Choroid plexus epithelial cell (primary cell): ENCODE data around the gene SEBOX.

Source experiments
- DNase-seq: peaks from one replicate; pipeline ENCODE4 v3.0.0-alpha.2; 2010; ENCODE audit warnings: low read depth
- H3K4me3 ChIP-seq: 2 replicates; pipeline ENCODE4 v1.5.1; 2011; ENCODE audit warnings: low read depth, mild to moderate bottlenecking, control low read depth, low read length, moderate library complexity
- CTCF ChIP-seq: conservative IDR thresholded peaks from 2 replicates; pipeline ENCODE4 v1.5.1; 2011; ENCODE audit warnings: low read depth, mild to moderate bottlenecking, control low read depth, inconsistent platforms, low read length, moderate library complexity

SEBOX gene

GRCh38 chr17:28368915-28369683 is 4.1 kb upstream of the SEBOX start:
- DNase-seq, result no peak
- H3K4me3 ChIP-seq, result no peak overlapping the region
- no peak for TF ChIP-seq CTCF

GRCh38 chr17:28368306-28368831 is 3.4 kb upstream of the SEBOX start:
- DNase-seq, result no peak
- TF ChIP-seq CTCF, result no peak
- H3K4me3 ChIP-seq, result no peak overlapping the region

GRCh38 chr17:28367641-28368305 is 2.8 kb upstream of the SEBOX start:
- no peak for TF ChIP-seq CTCF
- H3K4me3 ChIP-seq, result no peak overlapping the region
- no peak for DNase-seq

- no peak overlapping the region for H3K4me3 ChIP-seq
- DNase-seq, result no peak
- TF ChIP-seq CTCF, result peak; percentile 32
Measured at GRCh38 chr17:28366605-28367004, 1.6 kb upstream of the SEBOX start.

- TF ChIP-seq CTCF, result no peak
- H3K4me3 ChIP-seq, result no peak overlapping the region
- no peak for DNase-seq
Measured at GRCh38 chr17:28365487-28365886, 488 bp upstream of the SEBOX start.

GRCh38 chr17:28363776-28364650 is 986 bp downstream of the SEBOX start:
- TF ChIP-seq CTCF, result no peak
- no peak overlapping the region for H3K4me3 ChIP-seq
- no peak for DNase-seq
